Measurements from ENCODE around the gene REM1.

GRCh38 chr20:31452575-31452974 lies 22.5 kb upstream of the REM1 start:
- no peak for TF ChIP-seq POLR2A (IDR thresholded peaks at IDR 0.05)
- TF ChIP-seq CTCF (IDR thresholded peaks at IDR 0.05) = no peak
- no peak for TF ChIP-seq POLR2AphosphoS5 (IDR thresholded peaks at IDR 0.05)
